CD4-positive, alpha-beta memory T cell (primary cell): ENCODE results near the gene ADGRF3. TPM values are rescaled to one million over a fixed set of nuclear protein-coding genes. Genes with fewer than 3 reads are reported as not detected.

Source experiments
- CTCF ChIA-PET: fragments of 350-600 bp; sonication (Branson Sonifier 250); formaldehyde crosslinking; loops from one replicate; lab custom pipeline; 2021; ENCODE audit warnings: inconsistent platforms; ENCODE audit not compliant: partially characterized antibody; lab: Charles Lee
- POLR2A ChIA-PET: fragments of 350-600 bp; sonication (Branson Sonifier 250); formaldehyde crosslinking; loops from one replicate; lab custom pipeline; 2021; ENCODE audit not compliant: partially characterized antibody; lab: Charles Lee
- DNase-seq, 5 donors: peaks; one replicate each; pipeline versions ENCODE4 v3.0.0 to v3.0.0-alpha.2; 2020 to 2022; ENCODE audit warnings: mixed read lengths in 1 of 5
- H3K27ac ChIP-seq: one replicate; pipeline ENCODE4 v1.7.0; 2013; ENCODE audit warnings: low read depth, low read length
- H3K27me3 ChIP-seq: 2 replicates; pipeline ENCODE4 v1.7.0; 2013; ENCODE audit warnings: mild to moderate bottlenecking, low read length, moderate library complexity; ENCODE audit not compliant: insufficient read depth
- H3K36me3 ChIP-seq: 2 replicates; pipeline ENCODE4 v1.7.0; 2013; ENCODE audit warnings: mild to moderate bottlenecking, low read length, moderate library complexity; ENCODE audit not compliant: insufficient read depth
- H3K4me1 ChIP-seq: 2 replicates; pipeline ENCODE4 v1.7.0; 2013; ENCODE audit warnings: mild to moderate bottlenecking, low read length, moderate library complexity; ENCODE audit not compliant: insufficient read depth
- H3K4me3 ChIP-seq, 2 donors: one replicate each; pipeline ENCODE4 v1.7.0; 2013; ENCODE audit warnings: low read length in 2 of 2, mild to moderate bottlenecking in 1 of 2
- H3K9me3 ChIP-seq, 2 donors: one replicate each; pipeline ENCODE4 v1.7.0; 2013; ENCODE audit warnings: low read length in 2 of 2, control low read depth in 1 of 2; ENCODE audit not compliant: control insufficient read depth in 1 of 2
- H3K27ac Mint-ChIP-seq, 7 donors: one replicate each; pipeline ENCODE4 v1.8.0; 2020 to 2021; ENCODE audit warnings: mixed read lengths in 7 of 7, mild to moderate bottlenecking in 6 of 7, inconsistent platforms in 3 of 7, moderate library complexity in 3 of 7
- H3K27me3 Mint-ChIP-seq, 2 donors: one replicate each; pipeline ENCODE4 v1.8.0; 2020 to 2021; ENCODE audit warnings: mixed read lengths in 2 of 2
- H3K36me3 Mint-ChIP-seq, 2 donors: one replicate each; pipeline ENCODE4 v1.8.0; 2020 to 2021; ENCODE audit warnings: mixed read lengths in 2 of 2, inconsistent platforms in 1 of 2, mild to moderate bottlenecking in 1 of 2
- H3K4me1 Mint-ChIP-seq, 4 donors: one replicate each; pipeline ENCODE4 v1.8.0; 2020 to 2021; ENCODE audit warnings: mixed read lengths in 4 of 4, mild to moderate bottlenecking in 1 of 4
- H3K4me3 Mint-ChIP-seq, 8 donors: one replicate each; pipeline ENCODE4 v1.8.0; 2020 to 2021; ENCODE audit warnings: mixed read lengths in 8 of 8, mild to moderate bottlenecking in 7 of 8, moderate library complexity in 6 of 8, inconsistent platforms in 3 of 8
- H3K9me3 Mint-ChIP-seq, 8 donors: one replicate each; pipeline ENCODE4 v1.8.0; 2020 to 2021; ENCODE audit warnings: mixed read lengths in 8 of 8, mild to moderate bottlenecking in 5 of 8, inconsistent platforms in 3 of 8, moderate library complexity in 1 of 8
- intact Hi-C: fragments of 100-400 bp; cut with micrococcal nuclease; formaldehyde crosslinking; loops from one replicate; pipeline ENCODE4 v1.15.1; 2023
- polyA plus RNA-seq, 2 donors: library from polyadenylated mRNA; unstranded; fragments of 300-500 nt; fragmentation: Illumina TruSeq; gene quantifications; one replicate each; pipeline ENCODE4 v1.2.3, GENCODE V29; 2021
- total RNA-seq, 2 experiments: library from RNA; stranded (reverse); gene quantifications; one replicate each; pipeline ENCODE4 v1.2.3, GENCODE V29; 2021

Gene ADGRF3
- total and polyA plus RNA-seq, 4 experiments from 2014 or later, result 0.14 to 1.7 (median 0.97) TPM; not detected in 1

DNA sequence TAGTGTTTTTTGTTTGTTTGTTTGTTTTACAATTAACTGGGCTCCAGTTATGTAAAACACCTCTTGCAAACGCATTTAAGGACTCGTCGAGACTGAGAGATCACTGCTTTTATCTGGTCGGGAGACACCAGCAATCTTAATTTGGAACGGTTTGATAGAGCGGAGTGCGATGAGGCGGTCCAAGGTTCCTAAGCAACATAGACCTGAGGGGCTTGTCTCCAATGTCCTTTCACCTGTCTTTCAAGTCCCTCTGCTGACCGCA is 1.4 kb downstream of the ADGRF3 start:
- Mint-ChIP-seq H3K27ac (peak overlapping the region; percentile 91 to 100 (median 100)), H3K27me3 (no peaks in the 10 kb centered on the region), H3K36me3 (peaks cover 0 to 13% of the 10 kb centered on the region in 2 donors), H3K4me3 (peak overlapping the region; percentile 97 to 100 (median 98)), H3K9me3 (peaks cover 0 to 2% (median 0%) of the 10 kb centered on the region in 8 donors), H3K4me1 (peaks cover 23 to 45% (median 33%) of the 10 kb centered on the region in 4 donors)
- Histone ChIP-seq H3K27me3 (no peaks in the 10 kb centered on the region), H3K4me1 (peaks cover 42% of the 10 kb centered on the region), H3K4me3 (peak overlapping the region; percentile 87 to 98), H3K36me3 (no peaks in the 10 kb centered on the region), H3K9me3 (no peaks in the 10 kb centered on the region), H3K27ac (peak overlapping the region; percentile 91)
- DNase-seq, result no peak
- ChIA-PET POLR2A (interaction anchor here (0.8 to 3.1 kb wide), 13 partner anchors 11 to 1553 kb away, joined by 3 to 32 read pairs (median 4); partner anchors contain the start of genes ASXL2, HADHA, HADHB and KIF3C), CTCF (interaction anchor here (1.2 kb wide), 1 partner anchor 15 kb away, joined by 6 read pairs; no protein-coding TSS in a partner anchor)
- intact Hi-C loops, result loop anchor here (1.0 to 5.0 kb wide), 5 partner anchors 46 to 1547 kb away; partner anchors contain the start of genes BABAM2, DNAJC27, HADHA and HADHB

DNA sequence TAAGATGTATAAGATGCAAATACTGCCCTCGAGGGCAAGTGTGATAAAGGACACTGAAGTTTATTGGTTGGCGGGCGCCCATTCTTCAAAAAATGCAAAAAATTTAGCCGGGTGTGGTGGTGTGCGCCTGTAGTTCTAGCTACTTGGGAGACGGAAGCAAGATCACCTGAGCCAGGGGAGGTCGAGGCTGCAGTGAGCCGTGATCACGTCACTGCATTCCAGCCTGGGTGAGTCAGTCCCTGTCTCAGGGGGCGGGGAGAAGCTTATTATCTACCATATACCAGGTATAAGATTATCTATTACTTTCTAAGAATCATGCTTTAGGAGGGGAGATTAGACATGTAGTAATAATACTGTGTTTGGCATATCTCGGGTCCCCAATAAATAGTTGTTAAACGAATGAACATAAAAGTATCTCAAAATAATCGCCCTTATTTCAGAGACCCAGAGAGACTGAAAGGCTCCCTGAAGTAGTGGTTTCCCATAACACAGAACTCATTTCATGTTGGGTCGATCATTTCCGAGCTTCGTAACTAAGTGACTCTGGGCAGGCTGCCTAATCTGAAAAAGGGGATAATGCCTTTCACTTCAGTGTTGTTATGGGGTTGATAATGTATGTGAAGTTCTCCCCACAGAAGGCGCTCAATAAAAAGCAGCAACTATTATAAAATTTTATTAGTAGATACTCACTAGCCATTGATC is 1.9 kb downstream of the ADGRF3 start:
- H3K4me1 Mint-ChIP-seq, result peaks cover 23 to 45% (median 33%) of the 10 kb centered on the region in 4 donors
- H3K36me3 Mint-ChIP-seq, result peaks cover 3 to 13% of the 10 kb centered on the region in 2 donors
- DNase-seq, result peak in 1 of 5 donors; percentile 49
- Histone ChIP-seq H3K9me3 (no peaks in the 10 kb centered on the region), H3K4me1 (peaks cover 41% of the 10 kb centered on the region), H3K36me3 (no peaks in the 10 kb centered on the region), H3K4me3 (peak overlapping the region; percentile 87 to 98), H3K27ac (peak overlapping the region; percentile 91), H3K27me3 (no peaks in the 10 kb centered on the region)
- POLR2A ChIA-PET, result interaction anchor here (0.7 to 3.1 kb wide), 11 partner anchors 12 to 466 kb away, joined by 3 to 32 read pairs (median 5); partner anchors contain the start of genes ASXL2, HADHA, HADHB and KIF3C
- H3K27ac Mint-ChIP-seq, result peak overlapping the region; percentile 91 to 100 (median 100)
- H3K4me3 Mint-ChIP-seq, result peak overlapping the region; percentile 97 to 100 (median 98)
- no peaks in the 10 kb centered on the region for H3K27me3 Mint-ChIP-seq
- intact Hi-C loops, result loop anchor here (1.0 to 5.0 kb wide), 5 partner anchors 45 to 1548 kb away; partner anchors contain the start of genes BABAM2, DNAJC27, HADHA and HADHB
- CTCF ChIA-PET, result interaction anchor here (1.2 to 1.4 kb wide), 2 partner anchors 13 to 14 kb away, joined by 4 to 6 read pairs; no protein-coding TSS in a partner anchor
- peaks cover 0 to 2% (median 0%) of the 10 kb centered on the region in 8 donors for H3K9me3 Mint-ChIP-seq

DNA sequence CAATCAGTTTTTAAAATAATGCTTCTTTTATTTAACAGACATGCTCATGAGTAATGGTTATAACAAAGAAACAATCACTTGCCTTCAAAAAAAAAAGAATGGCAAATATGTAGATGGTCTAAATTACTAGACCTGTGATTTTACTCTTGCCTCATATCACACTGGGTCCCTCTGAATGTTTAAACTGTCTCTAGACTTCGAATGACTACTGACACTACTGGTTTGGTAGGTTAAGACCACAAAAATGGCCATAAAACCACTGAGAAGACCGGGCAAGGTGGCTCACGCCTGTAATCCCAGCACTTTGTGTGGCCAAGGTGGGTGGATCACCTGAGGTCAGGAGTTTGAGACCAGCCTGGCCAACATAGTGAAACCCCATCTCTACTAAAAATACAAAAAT is 5.8 kb downstream of the ADGRF3 start:
- H3K27ac Mint-ChIP-seq, result peak overlapping the region in 1 of 7 donors; percentile 21
- H3K27me3 Mint-ChIP-seq, result no peaks in the 10 kb centered on the region
- H3K9me3 Mint-ChIP-seq, result no peaks in the 10 kb centered on the region
- no peaks in the 10 kb centered on the region for H3K36me3 ChIP-seq
- H3K27me3 ChIP-seq, result no peaks in the 10 kb centered on the region
- no peak for DNase-seq
- H3K4me1 ChIP-seq, result peaks cover 14% of the 10 kb centered on the region
- ChIA-PET CTCF (no interaction called here), POLR2A (no interaction called here)
- H3K9me3 ChIP-seq, result no peaks in the 10 kb centered on the region
- peaks cover 10 to 21% (median 16%) of the 10 kb centered on the region in 4 donors for H3K4me1 Mint-ChIP-seq
- H3K27ac ChIP-seq, result no peak overlapping the region
- no peak overlapping the region for H3K4me3 ChIP-seq
- H3K4me3 Mint-ChIP-seq, result no peak overlapping the region
- H3K36me3 Mint-ChIP-seq, result peaks cover 5 to 7% of the 10 kb centered on the region in 2 donors
- intact Hi-C loops, result no loop called here

DNA sequence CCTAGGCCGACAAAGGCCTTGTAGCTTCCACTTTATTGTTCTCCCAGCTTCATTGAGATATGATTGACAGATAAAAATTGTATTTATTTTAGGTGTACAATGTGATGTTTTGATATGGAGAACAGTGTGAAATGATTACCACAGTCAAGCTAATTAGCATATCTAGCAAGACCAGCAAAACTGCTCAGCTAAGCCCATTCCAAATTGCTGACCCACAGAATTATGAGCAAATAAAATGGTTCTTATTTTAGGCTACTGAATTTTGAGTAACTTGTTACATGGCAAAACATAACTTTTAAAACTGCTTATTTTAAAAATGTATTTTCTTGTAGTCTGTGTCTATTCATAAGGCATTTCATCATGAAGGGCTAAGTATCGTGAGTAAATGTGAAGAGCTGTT is 9.3 kb downstream of the ADGRF3 start:
- no peak for DNase-seq
- Mint-ChIP-seq H3K4me3 (no peak overlapping the region), H3K27ac (no peak overlapping the region), H3K9me3 (no peaks in the 10 kb centered on the region), H3K27me3 (no peaks in the 10 kb centered on the region), H3K4me1 (peaks cover 0 to 2% (median 0%) of the 10 kb centered on the region in 4 donors), H3K36me3 (peaks cover 0 to 7% of the 10 kb centered on the region in 2 donors)
- Histone ChIP-seq H3K4me1 (no peaks in the 10 kb centered on the region), H3K4me3 (no peak overlapping the region), H3K9me3 (no peaks in the 10 kb centered on the region), H3K36me3 (no peaks in the 10 kb centered on the region), H3K27me3 (no peaks in the 10 kb centered on the region), H3K27ac (no peak overlapping the region)
- POLR2A ChIA-PET, result interaction anchor here (0.6 kb wide), 1 partner anchor 145 kb away, joined by 4 read pairs; no protein-coding TSS in a partner anchor
- CTCF ChIA-PET, result no interaction called here
- intact Hi-C loops, result no loop called here

DNA sequence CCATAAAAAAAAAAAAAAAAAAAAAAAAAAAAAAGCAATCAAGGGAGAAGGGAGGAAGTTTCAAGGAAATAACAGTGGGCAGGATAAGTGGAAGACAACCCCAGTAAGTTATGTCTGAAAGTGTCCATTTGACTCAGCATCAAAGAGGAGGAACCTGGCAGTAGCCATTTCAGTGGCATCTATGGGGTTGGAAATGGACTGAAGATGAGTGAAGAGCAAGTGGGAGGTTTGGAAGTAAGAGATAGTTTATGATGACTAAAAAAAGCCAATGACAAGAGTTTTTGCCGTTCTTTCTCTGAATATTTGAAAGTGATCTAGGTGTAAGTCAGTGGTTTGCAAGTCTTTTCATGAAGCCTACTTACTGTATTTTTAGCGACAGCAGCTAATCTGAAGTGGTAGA is 9.9 kb downstream of the ADGRF3 start:
- intact Hi-C loops, result no loop called here
- Mint-ChIP-seq H3K4me3 (no peak overlapping the region), H3K27ac (no peak overlapping the region), H3K4me1 (peaks cover 0 to 4% (median 1%) of the 10 kb centered on the region in 4 donors), H3K36me3 (peaks cover 0 to 7% of the 10 kb centered on the region in 2 donors), H3K9me3 (no peaks in the 10 kb centered on the region), H3K27me3 (no peaks in the 10 kb centered on the region)
- Histone ChIP-seq H3K4me1 (no peaks in the 10 kb centered on the region), H3K27me3 (no peaks in the 10 kb centered on the region), H3K9me3 (no peaks in the 10 kb centered on the region), H3K36me3 (no peaks in the 10 kb centered on the region), H3K27ac (no peak overlapping the region), H3K4me3 (no peak overlapping the region)
- DNase-seq, result no peak
- ChIA-PET POLR2A (no interaction called here), CTCF (no interaction called here)

DNA sequence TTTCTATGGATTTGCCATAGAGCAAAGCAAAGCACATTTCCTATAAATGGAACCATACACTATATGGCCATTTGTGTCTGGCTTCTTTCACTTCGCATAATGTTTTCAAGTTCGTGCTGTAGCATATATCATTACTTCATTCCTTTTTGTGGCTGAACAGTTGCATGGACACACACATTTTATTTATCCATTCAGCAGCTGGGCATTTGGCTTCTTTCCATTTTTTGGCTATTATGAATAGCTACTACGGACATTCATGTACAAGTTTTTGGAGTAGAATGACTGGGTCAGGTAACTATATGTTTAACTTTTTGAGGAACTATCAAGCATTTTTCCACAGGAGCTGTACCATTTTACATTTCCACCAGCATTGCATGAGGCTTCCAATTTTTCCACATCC is 11.4 kb downstream of the ADGRF3 start:
- Histone ChIP-seq H3K4me1 (peaks cover 3% of the 10 kb centered on the region), H3K9me3 (no peaks in the 10 kb centered on the region), H3K36me3 (no peaks in the 10 kb centered on the region), H3K27me3 (no peaks in the 10 kb centered on the region), H3K27ac (no peak overlapping the region), H3K4me3 (no peak overlapping the region)
- H3K36me3 Mint-ChIP-seq, result peaks cover 0 to 7% of the 10 kb centered on the region in 2 donors
- H3K27me3 Mint-ChIP-seq, result no peaks in the 10 kb centered on the region
- ChIA-PET POLR2A (no interaction called here), CTCF (no interaction called here)
- H3K4me3 Mint-ChIP-seq, result no peak overlapping the region
- H3K9me3 Mint-ChIP-seq, result no peaks in the 10 kb centered on the region
- H3K27ac Mint-ChIP-seq, result no peak overlapping the region
- DNase-seq, result no peak
- intact Hi-C loops, result no loop called here
- H3K4me1 Mint-ChIP-seq, result peaks cover 2 to 5% (median 2%) of the 10 kb centered on the region in 4 donors

DNA sequence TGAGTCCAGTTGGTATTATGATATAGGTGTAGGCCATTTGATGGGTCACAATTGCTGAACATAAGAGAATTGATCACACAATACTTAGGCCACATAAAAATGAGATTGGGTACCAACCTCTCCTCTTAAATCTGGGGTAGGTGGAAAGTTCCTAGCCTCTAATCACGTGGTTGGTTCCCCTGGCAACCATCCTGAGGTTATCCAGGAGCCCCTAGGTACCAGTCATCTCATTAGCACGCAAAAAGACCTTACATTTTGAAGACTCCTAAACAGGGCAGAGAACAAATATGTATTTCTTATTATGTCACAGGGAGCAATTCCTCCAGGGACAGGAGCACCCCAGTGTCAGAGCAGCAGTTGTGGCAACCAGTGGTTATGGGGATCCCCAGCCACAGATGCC is 13.3 kb downstream of the ADGRF3 start:
- DNase-seq, result no peak
- no peak overlapping the region for H3K4me3 Mint-ChIP-seq
- intact Hi-C loops, result loop anchor here (5.0 kb wide), 1 partner anchor 1046 kb away; no protein-coding TSS in a partner anchor
- ChIA-PET CTCF (no interaction called here), POLR2A (interaction anchor here (1.5 kb wide), 1 partner anchor 12 kb away, joined by 4 read pairs; no protein-coding TSS in a partner anchor)
- H3K27ac Mint-ChIP-seq, result no peak overlapping the region
- H3K4me1 Mint-ChIP-seq, result peaks cover 7 to 10% (median 8%) of the 10 kb centered on the region in 4 donors
- no peaks in the 10 kb centered on the region for H3K36me3 ChIP-seq
- H3K4me3 ChIP-seq, result no peak overlapping the region
- no peak overlapping the region for H3K27ac ChIP-seq
- H3K4me1 ChIP-seq, result peaks cover 8% of the 10 kb centered on the region
- H3K27me3 Mint-ChIP-seq, result no peaks in the 10 kb centered on the region
- no peaks in the 10 kb centered on the region for H3K9me3 ChIP-seq
- H3K9me3 Mint-ChIP-seq, result no peaks in the 10 kb centered on the region
- H3K36me3 Mint-ChIP-seq, result no peaks in the 10 kb centered on the region
- no peaks in the 10 kb centered on the region for H3K27me3 ChIP-seq
